A673 (cell line): ENCODE results near the gene GRIN3B. TPM values are rescaled to one million over a fixed set of nuclear protein-coding genes. Genes with fewer than 3 reads are reported as not detected.

Experiments
- BruUV-seq: library from RNA; stranded (reverse); fragments of 400-500 nt; replicated peaks from 2 replicates; lab custom pipeline; 2021; lab: Mats Ljungman, UMichigan
- CTCF ChIA-PET: fragments of 300-600 bp; sonication (Branson Sonifier 250); formaldehyde crosslinking; loops from one replicate; lab custom pipeline; 2022; ENCODE audit warnings: antibody characterized with exemption; lab: Charles Lee
- POLR2A ChIA-PET: fragments of 300-600 bp; sonication (Branson Sonifier 250); formaldehyde crosslinking; loops from one replicate; lab custom pipeline; 2022; ENCODE audit warnings: antibody characterized with exemption; ENCODE audit not compliant: low non-redundant PET; lab: Charles Lee
- DNase-seq: peaks from one replicate; pipeline ENCODE4 v3.0.0-alpha.2; 2015; ENCODE audit warnings: low spot score
- H3K27ac ChIP-seq: fragments of 200-600 bp; sonication (generic); 2 replicates; pipeline ENCODE4 v1.5.1; 2016; ENCODE audit warnings: mixed run types, low read depth, mild to moderate bottlenecking, mixed read lengths, antibody characterized with exemption, low read length; ENCODE audit not compliant: poor library complexity, severe bottlenecking
- H3K27me3 ChIP-seq: fragments of 200-600 bp; sonication (generic); replicated peaks from 2 replicates; pipeline ENCODE4 v1.6.1; 2017; ENCODE audit warnings: mixed run types, low read depth, mild to moderate bottlenecking, mixed read lengths, antibody characterized with exemption, low read length; ENCODE audit not compliant: insufficient read depth, poor library complexity
- H3K36me3 ChIP-seq: fragments of 200-600 bp; sonication (generic); 2 replicates; pipeline ENCODE4 v1.6.1; 2016; ENCODE audit warnings: mixed run types, mild to moderate bottlenecking, mixed read lengths, antibody characterized with exemption, low read length; ENCODE audit not compliant: insufficient read depth, poor library complexity, severe bottlenecking
- H3K4me1 ChIP-seq: fragments of 200-600 bp; sonication (generic); 2 replicates; pipeline ENCODE4 v1.6.1; 2017; ENCODE audit warnings: mixed run types, mild to moderate bottlenecking, mixed read lengths, antibody characterized with exemption, low read length; ENCODE audit not compliant: insufficient read depth, poor library complexity, severe bottlenecking
- H3K4me3 ChIP-seq: fragments of 200-600 bp; sonication (generic); 2 replicates; pipeline ENCODE4 v1.5.1; 2016; ENCODE audit warnings: low read depth, mixed run types, mild to moderate bottlenecking, mixed read lengths, low read length; ENCODE audit not compliant: poor library complexity, severe bottlenecking
- H3K9me3 ChIP-seq: fragments of 200-600 bp; sonication (generic); 2 replicates; pipeline ENCODE4 v1.6.1; 2016; ENCODE audit warnings: mixed run types, low read depth, mild to moderate bottlenecking, mixed read lengths, antibody characterized with exemption, low read length; ENCODE audit not compliant: poor library complexity, severe bottlenecking
- EZH2 ChIP-seq: fragments of 200-600 bp; sonication (generic); IDR thresholded peaks from 2 replicates; pipeline ENCODE4 v1.6.1; 2017; ENCODE audit warnings: borderline replicate concordance, low read depth, mild to moderate bottlenecking, mixed read lengths, antibody characterized with exemption, low read length; ENCODE audit not compliant: poor library complexity, severe bottlenecking
- intact Hi-C: fragments of 100-400 bp; cut with micrococcal nuclease; formaldehyde crosslinking; loops from one replicate; pipeline ENCODE4 v1.10.0; 2022; ENCODE audit not compliant: unreplicated experiment
- total RNA-seq: library from RNA; stranded (reverse); gene quantifications from 2 replicates; pipeline ENCODE4 v1.2.3, GENCODE V29; 2021
- TF ChIP-seq, protein P1 (sequence below): fragments of 300-800, 200-600 bp; sonication (generic); conservative IDR thresholded peaks from 2 replicates; pipeline ENCODE4 v1.5.1; 2017; ENCODE audit warnings: low read depth, mild to moderate bottlenecking, antibody characterized with exemption, low read length, moderate library complexity, mixed read lengths

The GRIN3B gene
- total RNA-seq, 1 experiment from 2014 or later = not detected

GRCh38 chr19:1052349-1052975 lies 52.2 kb downstream of the GRIN3B start:
- CTCF ChIA-PET = no interaction called here
- H3K27ac ChIP-seq = no peak overlapping the region
- BruUV-seq = no TSS peak

DNA sequence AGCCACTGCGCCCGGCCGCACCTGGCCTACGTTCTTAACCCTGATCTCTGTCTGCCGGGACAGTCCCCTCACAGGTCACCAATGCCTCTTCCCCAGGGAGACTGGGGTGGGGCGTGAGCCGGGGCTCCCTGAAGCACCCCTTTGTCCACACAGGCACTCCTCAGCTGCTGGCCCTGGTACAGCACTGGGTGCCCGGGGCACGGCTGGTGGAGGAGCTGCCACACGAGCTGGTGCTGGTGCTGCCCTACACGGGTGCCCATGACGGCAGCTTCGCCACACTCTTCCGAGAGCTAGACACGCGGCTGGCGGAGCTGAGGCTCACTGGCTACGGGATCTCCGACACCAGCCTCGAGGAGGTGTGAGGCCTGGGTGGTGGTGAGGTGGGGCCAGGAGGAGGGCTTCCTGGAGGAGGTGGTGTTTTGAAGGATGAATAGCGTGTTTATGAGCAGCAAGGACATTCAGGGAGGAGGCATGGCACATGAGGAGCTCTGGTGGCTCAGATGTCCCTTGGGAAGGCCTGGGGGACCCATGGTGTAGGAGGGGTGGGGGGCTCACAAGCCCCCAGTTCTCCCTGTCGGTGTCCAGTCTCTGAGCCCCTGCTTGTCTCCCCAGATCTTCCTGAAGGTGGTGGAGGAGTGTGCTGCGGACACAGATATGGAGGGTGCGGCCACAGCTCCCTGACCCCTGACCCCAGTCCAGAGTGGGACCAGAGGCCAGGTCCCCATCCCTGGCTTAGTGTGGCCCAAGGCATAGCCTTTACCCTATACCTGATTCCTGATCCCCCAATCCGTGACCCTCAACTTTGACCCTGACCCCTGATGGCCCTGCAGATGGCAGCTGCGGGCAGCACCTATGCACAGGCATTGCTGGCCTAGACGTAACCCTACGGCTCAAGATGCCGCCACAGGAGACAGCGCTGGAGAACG lies 53.2 kb downstream of the GRIN3B start:
- no peak for DNase-seq
- ChIA-PET CTCF (interaction anchor here (0.5 to 0.6 kb wide), 2 partner anchors 11 to 198 kb away, joined by 3 to 4 read pairs; no protein-coding TSS in a partner anchor), POLR2A (no interaction called here)
- TF ChIP-seq, protein P1, sequence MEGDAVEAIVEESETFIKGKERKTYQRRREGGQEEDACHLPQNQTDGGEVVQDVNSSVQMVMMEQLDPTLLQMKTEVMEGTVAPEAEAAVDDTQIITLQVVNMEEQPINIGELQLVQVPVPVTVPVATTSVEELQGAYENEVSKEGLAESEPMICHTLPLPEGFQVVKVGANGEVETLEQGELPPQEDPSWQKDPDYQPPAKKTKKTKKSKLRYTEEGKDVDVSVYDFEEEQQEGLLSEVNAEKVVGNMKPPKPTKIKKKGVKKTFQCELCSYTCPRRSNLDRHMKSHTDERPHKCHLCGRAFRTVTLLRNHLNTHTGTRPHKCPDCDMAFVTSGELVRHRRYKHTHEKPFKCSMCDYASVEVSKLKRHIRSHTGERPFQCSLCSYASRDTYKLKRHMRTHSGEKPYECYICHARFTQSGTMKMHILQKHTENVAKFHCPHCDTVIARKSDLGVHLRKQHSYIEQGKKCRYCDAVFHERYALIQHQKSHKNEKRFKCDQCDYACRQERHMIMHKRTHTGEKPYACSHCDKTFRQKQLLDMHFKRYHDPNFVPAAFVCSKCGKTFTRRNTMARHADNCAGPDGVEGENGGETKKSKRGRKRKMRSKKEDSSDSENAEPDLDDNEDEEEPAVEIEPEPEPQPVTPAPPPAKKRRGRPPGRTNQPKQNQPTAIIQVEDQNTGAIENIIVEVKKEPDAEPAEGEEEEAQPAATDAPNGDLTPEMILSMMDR = no peak
- no peak for TF ChIP-seq EZH2
- H3K36me3 ChIP-seq = no peaks in the 10 kb centered on the region
- no peak overlapping the region for H3K27ac ChIP-seq
- H3K27me3 ChIP-seq = no peaks in the 10 kb centered on the region
- no peaks in the 10 kb centered on the region for H3K4me1 ChIP-seq
- H3K9me3 ChIP-seq = peaks cover 10% of the 10 kb centered on the region
- no peak overlapping the region for H3K4me3 ChIP-seq
- intact Hi-C loops = no loop called here
- BruUV-seq = no TSS peak

More at GRCh38 chr19:1052349-1052975, 52.2 kb downstream of the GRIN3B start:
- Histone ChIP-seq H3K36me3 (no peaks in the 10 kb centered on the region), H3K9me3 (peaks cover 8% of the 10 kb centered on the region), H3K4me3 (no peak overlapping the region), H3K4me1 (no peaks in the 10 kb centered on the region), H3K27me3 (no peaks in the 10 kb centered on the region)
- DNase-seq = peak; percentile 70
- TF ChIP-seq, protein P1 = no peak
- no peak for TF ChIP-seq EZH2
- POLR2A ChIA-PET = no interaction called here
- intact Hi-C loops = no loop called here

DNA sequence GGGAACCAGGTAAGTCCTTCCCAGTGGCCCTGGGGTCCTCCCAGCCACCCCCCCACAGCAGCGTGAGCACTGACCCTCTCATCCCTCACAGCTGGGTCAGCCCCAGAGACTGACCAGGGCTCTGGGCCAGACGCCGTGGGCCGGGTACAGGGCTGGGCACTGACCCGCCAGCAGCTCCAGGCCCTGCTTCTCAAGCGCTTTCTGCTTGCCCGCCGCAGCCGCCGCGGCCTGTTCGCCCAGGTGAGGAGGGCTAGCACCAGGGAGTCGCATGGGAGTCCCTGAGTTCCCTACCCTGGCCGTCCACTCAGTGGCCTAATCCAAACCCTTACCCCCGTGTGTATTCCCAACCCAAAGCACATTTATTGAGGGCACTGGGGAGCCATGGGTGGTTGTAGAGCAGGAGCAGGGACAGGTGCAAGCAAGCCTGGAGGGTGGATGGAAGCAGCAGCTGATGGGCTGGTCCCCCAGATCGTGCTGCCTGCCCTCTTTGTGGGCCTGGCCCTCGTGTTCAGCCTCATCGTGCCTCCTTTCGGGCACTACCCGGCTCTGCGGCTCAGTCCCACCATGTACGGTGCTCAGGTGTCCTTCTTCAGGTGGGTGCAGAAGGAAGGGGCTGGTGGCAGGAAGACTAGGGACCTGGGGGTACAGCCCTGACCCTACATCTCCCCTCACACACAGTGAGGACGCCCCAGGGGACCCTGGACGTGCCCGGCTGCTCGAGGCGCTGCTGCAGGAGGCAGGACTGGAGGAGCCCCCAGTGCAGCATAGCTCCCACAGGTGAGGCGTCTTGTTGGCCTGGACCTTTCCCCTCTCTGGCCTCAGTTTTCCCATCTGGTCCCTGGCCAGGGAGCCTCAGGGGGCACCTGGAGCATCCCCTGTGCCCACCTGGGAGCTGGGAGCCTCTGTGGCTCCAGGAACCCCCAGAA lies 54.1 kb downstream of the GRIN3B start:
- no peak for TF ChIP-seq EZH2
- TF ChIP-seq, protein P1 = no peak
- no TSS peak for BruUV-seq
- Histone ChIP-seq H3K4me1 (no peaks in the 10 kb centered on the region), H3K27ac (no peak overlapping the region), H3K36me3 (no peaks in the 10 kb centered on the region), H3K9me3 (peaks cover 15% of the 10 kb centered on the region), H3K27me3 (no peaks in the 10 kb centered on the region), H3K4me3 (no peak overlapping the region)
- CTCF ChIA-PET = interaction anchor here (0.6 kb wide), 1 partner anchor 197 kb away, joined by 4 read pairs; no protein-coding TSS in a partner anchor
- POLR2A ChIA-PET = interaction anchor here (0.7 kb wide), 1 partner anchor 18 kb away, joined by 16 read pairs; no protein-coding TSS in a partner anchor
- intact Hi-C loops = no loop called here
- DNase-seq = no peak
